GM18867 (cell line): ENCODE data around the gene TNFRSF17.

Source experiments
- ATAC-seq: cut with Tn5 transposase; IDR thresholded peaks from one replicate; pipeline ENCODE4 v1.9.1; 2021; ENCODE audit warnings: mild to moderate bottlenecking, moderate library complexity; ENCODE audit not compliant: unreplicated experiment

TNFRSF17 gene

GRCh38 chr16:12000032-12000431 is 35.0 kb downstream of the TNFRSF17 start:
- no peak for ATAC-seq

- no peak for ATAC-seq
These were observed 37.5 kb downstream of the TNFRSF17 start for GRCh38 chr16:12002447-12003006.

- no peak for ATAC-seq
These were observed 41.6 kb downstream of the TNFRSF17 start for GRCh38 chr16:12006637-12007036.

DNA sequence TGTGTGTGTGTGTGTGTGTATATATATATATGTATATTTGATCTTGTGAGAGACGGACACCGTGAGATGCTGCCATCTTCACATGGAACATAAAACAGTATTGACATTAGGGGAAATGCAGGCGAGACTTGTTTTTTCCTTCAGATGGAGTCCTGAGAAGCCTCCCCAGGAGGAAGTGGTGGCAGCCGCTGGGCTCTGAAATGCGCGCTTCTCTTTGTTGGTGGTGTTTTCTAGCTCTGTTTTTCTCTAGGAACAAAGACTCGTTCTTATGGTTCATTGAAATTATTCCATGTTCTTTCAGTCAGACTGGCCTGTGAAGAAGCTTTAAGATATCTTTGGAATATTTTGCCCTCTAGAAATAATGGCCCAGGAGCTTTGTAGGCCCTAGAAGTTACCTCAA is 44.5 kb downstream of the TNFRSF17 start:
- no peak for ATAC-seq

DNA sequence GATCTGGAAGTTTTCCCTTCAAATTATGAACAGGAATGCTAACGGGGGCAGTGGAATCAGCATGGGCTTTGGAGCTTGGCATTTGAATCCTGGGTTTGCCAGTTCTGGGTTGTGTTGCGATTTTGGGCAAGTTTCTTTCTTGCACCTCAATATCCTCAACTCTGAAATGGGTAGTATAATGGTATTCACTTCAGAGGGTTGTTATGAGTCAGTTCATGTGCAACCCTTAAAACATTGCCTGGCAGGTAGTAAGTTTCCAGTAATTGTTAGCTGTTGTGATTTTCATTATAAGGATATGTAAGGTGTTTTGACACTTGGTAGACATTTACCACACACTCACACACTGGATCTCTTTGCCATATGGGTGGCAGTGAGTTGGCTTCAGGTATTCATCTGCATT is 44.9 kb downstream of the TNFRSF17 start:
- no peak for ATAC-seq

GRCh38 chr16:12010388-12011251 is 45.6 kb downstream of the TNFRSF17 start:
- ATAC-seq = no peak

- ATAC-seq = no peak
These were observed 46.6 kb downstream of the TNFRSF17 start for GRCh38 chr16:12011565-12011964.

DNA sequence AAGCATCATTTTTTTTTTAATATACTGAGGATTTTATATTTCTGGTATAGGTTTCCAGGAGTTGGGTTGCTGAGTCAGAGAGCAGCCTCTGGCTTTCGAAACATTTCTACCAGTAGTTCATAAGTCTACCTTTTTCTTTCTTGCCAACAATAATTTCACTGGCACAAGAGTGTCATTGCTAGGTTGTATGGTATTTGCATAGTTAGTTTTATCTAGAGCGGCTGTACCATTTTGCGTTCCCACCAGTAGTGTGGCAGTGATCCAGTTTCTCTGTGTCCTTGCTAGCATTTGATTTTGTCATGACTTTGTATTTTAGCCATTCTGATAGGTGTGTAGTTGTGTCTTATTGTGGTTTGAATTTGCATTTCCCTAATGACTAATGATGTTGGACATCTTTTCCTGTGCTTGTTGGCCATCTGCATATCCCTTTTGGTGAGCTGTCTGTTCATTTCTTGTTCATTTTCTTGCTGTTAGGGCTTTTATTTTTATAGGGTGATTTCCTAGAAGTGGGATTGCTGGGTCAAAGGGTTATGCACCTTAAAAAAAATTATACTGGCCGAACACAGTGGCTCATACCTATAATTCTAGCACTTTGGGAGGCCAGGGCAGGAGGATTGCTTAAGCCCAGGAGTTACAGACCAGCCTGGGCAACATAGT is 51.4 kb downstream of the TNFRSF17 start:
- no peak for ATAC-seq

DNA sequence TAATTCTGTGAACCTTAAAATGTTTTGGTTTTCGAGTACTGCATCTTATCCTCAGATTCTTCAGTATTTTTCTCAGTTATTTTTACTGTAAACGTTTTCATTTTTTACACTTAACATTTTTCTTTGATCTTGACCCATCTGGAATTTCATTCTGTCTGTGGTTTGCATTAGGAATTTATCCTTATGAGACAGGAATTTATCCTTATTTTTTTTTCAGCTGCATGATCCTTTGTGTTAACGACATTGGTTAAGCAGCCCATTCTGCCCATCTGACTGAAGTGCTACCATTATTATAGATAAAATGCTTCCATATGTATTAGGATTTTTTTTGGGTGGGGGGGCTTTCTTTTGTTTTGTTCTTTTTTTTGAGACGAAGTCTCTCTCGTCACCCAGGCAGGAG is 52.5 kb downstream of the TNFRSF17 start:
- ATAC-seq = no peak
